IPS-20b (cell line): ENCODE data around the gene CLEC14A.

Experiments
- H3K27ac ChIP-seq: one replicate; pipeline ENCODE4 v1.5.1; 2013; ENCODE audit warnings: low read length
- H3K27me3 ChIP-seq: 2 replicates; pipeline ENCODE4 v1.6.1; 2013; ENCODE audit warnings: mild to moderate bottlenecking, low read length, inconsistent platforms; ENCODE audit not compliant: insufficient read depth
- H3K36me3 ChIP-seq: 2 replicates; pipeline ENCODE4 v1.6.1; 2013; ENCODE audit warnings: low read depth, mild to moderate bottlenecking, inconsistent platforms, low read length, moderate library complexity; ENCODE audit not compliant: insufficient read depth
- H3K4me1 ChIP-seq: 2 replicates; pipeline ENCODE4 v1.6.1; 2013; ENCODE audit warnings: mild to moderate bottlenecking, control low read depth, inconsistent platforms, low read length, moderate library complexity; ENCODE audit not compliant: insufficient read depth
- H3K4me3 ChIP-seq: 2 replicates; pipeline ENCODE4 v1.5.1; 2013; ENCODE audit warnings: mild to moderate bottlenecking, low read length, inconsistent platforms
- H3K9ac ChIP-seq: 2 replicates; pipeline ENCODE4 v1.6.1; 2013; ENCODE audit warnings: low read depth, mild to moderate bottlenecking, inconsistent platforms, low read length, moderate library complexity
- H3K9me3 ChIP-seq: 2 replicates; pipeline ENCODE4 v1.6.1; 2013; ENCODE audit warnings: mild to moderate bottlenecking, low read depth, low read length, inconsistent platforms; ENCODE audit not compliant: insufficient read depth

Gene CLEC14A, protein sequence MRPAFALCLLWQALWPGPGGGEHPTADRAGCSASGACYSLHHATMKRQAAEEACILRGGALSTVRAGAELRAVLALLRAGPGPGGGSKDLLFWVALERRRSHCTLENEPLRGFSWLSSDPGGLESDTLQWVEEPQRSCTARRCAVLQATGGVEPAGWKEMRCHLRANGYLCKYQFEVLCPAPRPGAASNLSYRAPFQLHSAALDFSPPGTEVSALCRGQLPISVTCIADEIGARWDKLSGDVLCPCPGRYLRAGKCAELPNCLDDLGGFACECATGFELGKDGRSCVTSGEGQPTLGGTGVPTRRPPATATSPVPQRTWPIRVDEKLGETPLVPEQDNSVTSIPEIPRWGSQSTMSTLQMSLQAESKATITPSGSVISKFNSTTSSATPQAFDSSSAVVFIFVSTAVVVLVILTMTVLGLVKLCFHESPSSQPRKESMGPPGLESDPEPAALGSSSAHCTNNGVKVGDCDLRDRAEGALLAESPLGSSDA

DNA sequence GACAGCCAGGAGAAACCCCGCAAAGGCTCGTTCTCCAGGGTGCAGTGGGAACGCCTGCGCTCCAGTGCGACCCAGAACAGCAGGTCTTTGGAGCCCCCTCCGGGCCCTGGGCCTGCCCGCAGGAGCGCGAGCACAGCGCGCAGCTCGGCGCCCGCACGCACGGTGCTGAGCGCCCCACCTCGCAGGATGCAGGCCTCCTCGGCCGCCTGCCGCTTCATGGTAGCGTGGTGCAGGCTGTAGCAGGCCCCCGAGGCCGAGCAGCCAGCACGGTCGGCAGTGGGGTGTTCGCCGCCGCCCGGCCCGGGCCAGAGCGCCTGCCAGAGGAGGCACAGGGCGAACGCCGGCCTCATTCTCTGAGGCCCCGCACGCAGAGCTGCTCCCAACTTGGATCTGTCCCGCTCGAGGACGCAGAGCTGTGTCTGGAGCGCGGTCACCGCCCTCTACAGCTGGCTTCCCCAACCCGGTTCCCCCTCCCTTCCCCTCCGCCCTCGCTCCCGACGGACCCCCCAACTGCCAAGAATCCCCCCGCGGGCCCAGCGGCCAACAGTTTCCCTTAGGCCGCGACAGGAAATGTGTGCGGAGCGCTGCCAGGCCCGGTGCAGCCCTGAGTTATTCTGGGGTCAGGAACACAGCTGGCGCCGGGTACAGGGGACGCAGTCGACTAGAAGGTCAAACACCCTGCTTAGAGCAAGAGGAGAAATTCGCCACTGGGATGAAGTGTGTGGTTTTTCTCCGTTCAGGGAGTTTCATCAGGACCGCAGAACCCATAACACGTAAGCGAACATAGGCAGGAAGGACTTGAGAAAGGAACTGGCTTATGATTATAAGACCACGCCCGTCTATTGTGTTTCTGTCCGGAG is at the start of gene CLEC14A:
Gene CLEC14A, minus strand, starts transcription at position 421 of the 860 bp plus-strand sequence. Its CDS starts 71 bp downstream, at position 350.
- H3K4me3 ChIP-seq = peak within 1 kb of the TSS; percentile 74
- H3K27me3 ChIP-seq = peaks cover 68% of the 10 kb centered on the region

DNA sequence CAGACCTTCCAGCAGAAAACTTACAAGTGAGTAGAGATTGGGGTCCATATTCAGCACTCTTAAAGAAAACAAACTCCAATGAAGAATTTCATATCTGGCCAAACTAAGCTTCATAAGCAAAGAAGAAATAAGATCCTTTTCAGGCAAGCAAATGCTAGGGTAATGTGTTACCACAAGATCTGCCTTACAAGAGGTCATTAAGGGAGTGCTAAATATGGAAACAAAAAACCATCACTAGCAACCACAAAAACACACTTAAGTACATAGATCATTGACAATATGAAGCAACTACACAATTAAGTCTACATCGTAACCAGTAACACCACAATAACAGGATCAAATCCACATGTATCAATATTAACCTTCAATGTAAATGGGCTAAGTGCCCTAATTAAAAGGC is 47.1 kb upstream of the CLEC14A start:
- no peaks in the 10 kb centered on the region for H3K27me3 ChIP-seq
- no peak overlapping the region for H3K4me3 ChIP-seq
- H3K4me1 ChIP-seq = no peaks in the 10 kb centered on the region
- H3K9me3 ChIP-seq = no peaks in the 10 kb centered on the region
- no peaks in the 10 kb centered on the region for H3K36me3 ChIP-seq
- H3K27ac ChIP-seq = no peak overlapping the region
- H3K9ac ChIP-seq = no peak overlapping the region

More for the DNA sequence above, at the start of gene CLEC14A:
- no peak within 1 kb of the TSS for H3K9ac ChIP-seq
- no peaks in the 10 kb centered on the region for H3K36me3 ChIP-seq
- no peak within 1 kb of the TSS for H3K27ac ChIP-seq
- H3K4me1 ChIP-seq = no peaks in the 10 kb centered on the region
- H3K9me3 ChIP-seq = no peaks in the 10 kb centered on the region

DNA sequence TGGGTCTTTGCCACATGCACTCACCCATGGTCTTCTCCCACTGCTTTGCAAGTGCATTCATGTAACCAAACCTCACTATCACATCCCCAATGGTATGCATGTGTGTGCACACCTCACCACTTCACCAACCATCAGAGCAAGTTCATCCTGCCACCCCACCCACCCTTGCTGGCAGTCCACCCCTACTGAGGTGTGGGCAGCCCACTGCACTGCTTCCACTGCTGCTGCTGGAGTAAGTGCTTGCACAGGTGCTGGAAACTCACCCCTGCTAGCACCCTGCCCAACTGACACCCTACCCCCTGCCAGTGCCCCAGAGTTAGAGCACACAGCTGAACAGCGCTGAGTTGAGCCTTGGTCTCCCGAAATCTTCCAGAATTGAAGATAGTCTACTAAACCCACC is 46.1 kb upstream of the CLEC14A start:
- Histone ChIP-seq H3K27ac (no peak overlapping the region), H3K27me3 (no peaks in the 10 kb centered on the region), H3K4me3 (no peak overlapping the region), H3K9ac (no peak overlapping the region), H3K36me3 (no peaks in the 10 kb centered on the region), H3K4me1 (no peaks in the 10 kb centered on the region), H3K9me3 (no peaks in the 10 kb centered on the region)

DNA sequence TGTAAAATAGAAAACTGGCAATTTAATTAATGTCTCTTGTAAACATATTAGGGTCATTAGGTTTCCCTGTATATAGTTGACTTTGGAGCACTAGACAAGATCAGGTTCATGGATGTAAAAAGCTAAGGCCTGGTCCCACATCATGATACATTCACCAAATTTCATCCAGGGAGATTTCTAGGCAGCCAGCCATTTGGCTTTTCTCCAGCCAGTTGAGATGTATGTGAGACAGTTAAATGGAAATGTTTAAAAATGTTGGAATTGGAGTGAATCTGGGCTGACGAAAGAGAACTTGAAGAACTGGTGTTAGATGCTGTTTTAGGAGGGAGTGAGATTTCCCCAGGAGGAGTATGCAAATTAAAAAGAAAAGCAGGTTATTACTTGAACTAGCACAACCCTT is 41.8 kb upstream of the CLEC14A start:
- H3K9ac ChIP-seq = no peak overlapping the region
- no peaks in the 10 kb centered on the region for H3K9me3 ChIP-seq
- no peak overlapping the region for H3K27ac ChIP-seq
- H3K27me3 ChIP-seq = no peaks in the 10 kb centered on the region
- H3K36me3 ChIP-seq = no peaks in the 10 kb centered on the region
- no peak overlapping the region for H3K4me3 ChIP-seq
- H3K4me1 ChIP-seq = no peaks in the 10 kb centered on the region

DNA sequence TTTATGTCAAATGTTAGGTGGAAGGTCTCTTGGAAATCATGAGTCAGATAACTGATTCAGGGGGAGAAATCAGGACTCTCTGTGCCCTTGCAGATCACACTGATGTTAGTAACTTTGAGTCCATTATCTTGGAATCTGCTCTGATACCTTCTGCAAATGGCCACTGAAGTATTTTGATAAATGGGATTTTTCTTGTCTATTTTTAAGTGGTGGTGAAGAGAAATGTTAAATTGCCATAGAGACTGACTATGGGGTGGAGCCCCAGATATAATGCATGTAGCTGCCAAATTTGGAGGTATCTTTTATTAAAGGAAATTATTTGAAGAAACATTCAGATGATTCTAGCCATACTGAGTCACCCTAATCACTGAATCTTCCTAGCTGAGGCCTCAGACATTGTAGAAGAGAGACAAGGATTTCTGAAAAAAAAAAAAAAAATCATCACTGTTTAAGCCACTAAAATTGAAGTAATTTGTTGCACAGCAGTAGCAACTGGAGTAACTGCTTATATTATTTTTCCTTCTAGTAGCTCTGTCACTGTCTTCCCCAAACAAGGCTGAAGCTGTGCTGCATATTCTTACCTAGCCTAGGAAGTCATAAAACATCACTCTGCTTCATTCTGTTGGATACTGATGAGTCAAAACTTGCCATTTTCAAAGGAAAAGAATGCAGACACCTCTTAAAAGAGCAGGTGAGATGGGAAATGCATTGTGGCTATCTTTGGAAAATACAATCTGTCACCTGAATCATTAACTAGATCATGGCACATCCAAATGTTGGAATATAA is 36.0 kb upstream of the CLEC14A start:
- Histone ChIP-seq H3K27ac (no peak overlapping the region), H3K4me1 (no peaks in the 10 kb centered on the region), H3K9me3 (no peaks in the 10 kb centered on the region), H3K27me3 (no peaks in the 10 kb centered on the region), H3K36me3 (no peaks in the 10 kb centered on the region), H3K4me3 (no peak overlapping the region), H3K9ac (no peak overlapping the region)

DNA sequence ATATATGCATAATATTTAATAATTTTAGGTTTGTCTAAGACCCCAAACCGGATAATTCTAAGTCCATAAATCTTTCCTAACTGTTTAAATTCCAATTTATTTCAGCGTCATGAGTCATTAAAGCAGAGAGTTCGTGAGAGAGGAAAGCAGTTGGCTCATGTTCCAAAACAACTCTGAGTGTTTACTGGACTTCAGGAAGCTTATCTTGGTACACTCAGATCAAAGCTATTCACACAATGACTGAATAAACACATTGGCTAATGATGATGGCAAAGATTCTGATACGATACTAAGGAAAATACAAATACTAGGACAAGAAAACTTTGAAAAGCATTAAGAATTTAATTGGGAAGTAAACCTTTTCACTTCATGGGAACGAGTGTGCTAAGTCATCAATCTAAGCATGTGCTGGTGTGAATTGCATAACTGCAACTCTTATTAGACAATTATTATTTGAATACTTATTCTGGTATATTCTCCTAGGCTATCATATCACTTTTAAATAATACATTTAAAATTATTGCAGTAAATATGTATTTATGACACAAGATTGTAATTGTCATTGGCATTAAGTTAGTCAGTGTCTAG is 34.8 kb upstream of the CLEC14A start:
- Histone ChIP-seq H3K9me3 (no peaks in the 10 kb centered on the region), H3K27me3 (no peaks in the 10 kb centered on the region), H3K9ac (no peak overlapping the region), H3K36me3 (no peaks in the 10 kb centered on the region), H3K4me3 (no peak overlapping the region), H3K4me1 (no peaks in the 10 kb centered on the region), H3K27ac (no peak overlapping the region)

DNA sequence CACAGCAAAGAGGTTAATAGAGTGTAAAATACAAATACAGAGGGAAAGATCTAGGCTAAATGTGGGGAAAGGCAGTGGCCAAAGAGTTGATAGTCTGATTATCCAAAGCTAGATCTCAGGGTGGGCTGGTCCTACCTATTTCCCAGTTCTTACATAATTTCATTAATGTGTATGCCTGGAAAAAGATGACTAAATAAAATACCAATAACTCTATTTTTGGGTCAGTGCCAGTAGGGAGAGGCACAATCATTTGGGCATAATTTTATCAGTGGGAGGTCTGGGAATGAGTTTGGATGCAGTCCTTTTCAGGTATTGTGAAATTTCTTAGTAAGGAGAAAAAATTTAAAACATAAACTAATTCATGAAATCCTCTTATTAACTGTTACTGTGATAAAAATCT is 30.6 kb upstream of the CLEC14A start:
- Histone ChIP-seq H3K36me3 (no peaks in the 10 kb centered on the region), H3K27me3 (no peaks in the 10 kb centered on the region; the same call in 1 of the 2 replicates), H3K9me3 (no peaks in the 10 kb centered on the region), H3K27ac (no peak overlapping the region), H3K4me1 (no peaks in the 10 kb centered on the region), H3K9ac (no peak overlapping the region), H3K4me3 (no peak overlapping the region)

DNA sequence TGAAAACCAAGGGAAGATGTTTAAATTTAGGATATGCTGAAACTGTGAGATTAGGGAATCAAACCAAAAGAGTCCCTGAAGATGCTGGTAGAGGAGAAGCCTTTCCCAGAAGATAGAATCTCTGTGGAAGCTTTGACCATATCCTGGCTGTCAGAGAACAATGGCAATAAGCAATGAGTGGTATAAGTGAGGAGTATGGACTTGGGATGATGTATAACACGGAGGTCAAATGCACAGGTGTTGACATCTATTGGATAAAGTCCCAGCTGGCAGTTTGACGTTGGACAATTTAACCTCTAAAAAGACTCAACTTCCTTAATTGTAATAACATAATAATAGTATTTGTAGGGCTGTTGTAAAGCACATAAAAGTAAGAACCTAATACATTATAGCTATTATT is 30.1 kb upstream of the CLEC14A start:
- Histone ChIP-seq H3K9me3 (no peaks in the 10 kb centered on the region), H3K36me3 (no peaks in the 10 kb centered on the region), H3K4me3 (no peak overlapping the region), H3K4me1 (no peaks in the 10 kb centered on the region), H3K9ac (no peak overlapping the region), H3K27ac (no peak overlapping the region), H3K27me3 (no peaks in the 10 kb centered on the region; the same call in 1 of the 2 replicates)

DNA sequence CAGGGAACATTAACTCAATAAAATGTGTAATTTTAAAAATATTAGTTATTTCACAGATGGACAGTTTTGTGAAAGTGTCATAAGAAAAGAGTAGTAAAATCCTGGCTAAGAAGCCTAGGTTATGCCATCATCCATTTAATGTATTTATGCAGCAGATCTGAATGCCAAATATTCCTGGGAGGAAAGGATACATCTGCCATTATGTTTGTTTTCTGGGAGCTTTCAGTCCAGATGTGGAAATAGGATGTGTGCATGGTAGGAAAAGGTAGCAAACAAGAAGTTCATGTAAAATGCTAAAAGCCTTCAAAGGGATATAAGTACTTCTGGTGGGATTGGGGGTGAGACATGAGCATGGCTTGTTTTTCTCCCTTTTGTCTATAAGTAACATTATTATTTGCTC is 27.0 kb upstream of the CLEC14A start:
- H3K4me1 ChIP-seq = no peaks in the 10 kb centered on the region
- no peak overlapping the region for H3K4me3 ChIP-seq
- H3K27ac ChIP-seq = no peak overlapping the region
- no peaks in the 10 kb centered on the region for H3K36me3 ChIP-seq
- no peaks in the 10 kb centered on the region; the same call in 1 of the 2 replicates for H3K27me3 ChIP-seq
- no peaks in the 10 kb centered on the region for H3K9me3 ChIP-seq
- H3K9ac ChIP-seq = no peak overlapping the region

DNA sequence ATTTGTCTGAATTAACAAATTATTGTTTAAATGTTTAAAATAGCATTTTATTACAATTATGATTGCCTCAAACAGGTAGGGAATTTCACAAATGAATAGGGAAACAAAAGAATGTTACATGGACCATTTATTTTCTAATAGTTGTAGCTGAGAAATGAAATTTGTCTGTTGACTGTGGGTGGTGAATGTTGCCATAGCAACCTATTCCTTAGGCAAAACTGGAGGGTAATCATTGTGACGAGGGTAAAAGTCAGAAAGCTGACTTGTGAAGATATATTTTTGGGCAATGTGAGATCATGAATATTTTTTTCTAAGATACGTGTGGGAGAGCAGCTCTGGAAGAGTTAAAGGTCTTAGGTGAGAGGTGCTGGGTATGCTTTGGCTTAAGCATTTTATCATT is 24.2 kb upstream of the CLEC14A start:
- no peak overlapping the region for H3K27ac ChIP-seq
- H3K36me3 ChIP-seq = no peaks in the 10 kb centered on the region
- no peak overlapping the region for H3K4me3 ChIP-seq
- no peaks in the 10 kb centered on the region for H3K4me1 ChIP-seq
- H3K9me3 ChIP-seq = no peaks in the 10 kb centered on the region
- no peak overlapping the region for H3K9ac ChIP-seq
- no peaks in the 10 kb centered on the region; the same call in 1 of the 2 replicates for H3K27me3 ChIP-seq

DNA sequence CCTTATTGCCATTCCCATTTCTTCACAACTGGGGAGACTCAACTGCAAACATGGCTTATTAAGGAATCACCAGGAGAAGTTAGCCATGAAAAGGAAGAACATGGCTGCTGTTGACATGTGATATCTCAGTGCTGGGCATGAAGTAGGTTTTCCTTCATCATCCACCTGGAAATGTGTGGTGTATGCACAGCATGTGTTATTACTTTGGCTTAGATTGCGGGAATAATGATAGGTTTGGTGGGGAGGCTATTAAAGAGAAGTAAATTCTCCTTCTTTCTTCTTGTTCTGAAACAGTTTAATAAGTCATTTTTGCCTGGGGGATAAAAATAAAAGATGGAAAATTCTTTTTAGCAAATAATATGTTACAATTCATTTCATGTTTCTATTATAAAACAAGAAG is 23.7 kb upstream of the CLEC14A start:
- Histone ChIP-seq H3K4me3 (no peak overlapping the region), H3K36me3 (no peaks in the 10 kb centered on the region), H3K27me3 (no peaks in the 10 kb centered on the region), H3K9ac (no peak overlapping the region), H3K27ac (no peak overlapping the region), H3K4me1 (no peaks in the 10 kb centered on the region), H3K9me3 (no peaks in the 10 kb centered on the region)
